Fibroblast of skin of right quadriceps (primary cell): ENCODE results near the gene KDM4B.
A peak's percentile ranks its signal among the peaks of the same experiment; 100 is the strongest.

Experiments
- DNase-seq: peaks from one replicate; pipeline ENCODE4 v3.0.0-alpha.2; 2013

KDM4B gene

DNA sequence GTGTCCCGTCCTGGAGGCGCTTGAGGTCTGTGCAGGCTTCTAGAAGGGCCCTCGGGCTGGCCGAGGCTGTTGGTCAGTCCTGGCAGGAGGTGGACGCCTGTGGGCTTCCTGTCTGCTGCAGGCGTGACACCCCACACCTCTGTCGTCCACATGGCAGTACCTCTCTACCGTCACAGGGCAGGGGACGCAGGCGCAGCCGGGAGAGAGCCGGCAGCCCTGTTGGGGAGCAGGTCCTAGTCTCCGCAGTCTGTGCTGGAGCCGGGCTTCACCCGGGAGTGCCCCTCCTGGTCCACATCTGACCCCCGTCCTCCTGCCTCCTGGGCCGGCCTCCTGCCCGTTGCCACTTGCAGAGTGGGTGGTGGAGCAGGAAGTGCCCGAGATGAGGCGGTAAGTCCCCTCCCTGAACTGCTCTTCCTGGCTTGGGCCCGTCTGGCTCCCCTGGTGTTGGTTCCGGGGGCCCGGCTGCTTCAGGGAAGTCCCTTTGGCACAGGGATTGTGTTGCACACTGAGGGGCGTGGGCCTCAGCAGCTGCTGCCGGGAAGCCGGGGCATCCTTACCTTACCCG is 106.0 kb downstream of the KDM4B start:
- DNase-seq, result no peak

DNA sequence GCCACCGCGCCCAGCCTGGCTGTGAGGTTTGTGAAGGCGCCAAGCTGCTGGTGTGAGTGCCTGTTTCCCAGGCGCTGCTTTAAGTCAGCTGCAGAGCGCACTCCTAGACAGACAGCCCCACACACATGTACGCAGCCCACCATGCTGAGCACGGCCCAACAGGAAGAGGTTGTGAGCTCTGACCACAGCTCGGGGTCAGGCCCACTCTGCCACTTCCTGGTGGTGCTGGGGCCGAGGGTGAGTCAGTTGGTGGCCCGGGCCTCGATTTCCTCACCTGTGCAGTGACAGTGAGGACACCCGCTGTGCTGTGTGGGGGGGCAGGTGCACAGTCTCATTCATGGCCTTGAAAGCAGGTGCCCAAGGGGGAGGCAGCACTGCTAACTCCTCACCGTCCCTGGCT is 106.7 kb downstream of the KDM4B start:
- no peak for DNase-seq

DNA sequence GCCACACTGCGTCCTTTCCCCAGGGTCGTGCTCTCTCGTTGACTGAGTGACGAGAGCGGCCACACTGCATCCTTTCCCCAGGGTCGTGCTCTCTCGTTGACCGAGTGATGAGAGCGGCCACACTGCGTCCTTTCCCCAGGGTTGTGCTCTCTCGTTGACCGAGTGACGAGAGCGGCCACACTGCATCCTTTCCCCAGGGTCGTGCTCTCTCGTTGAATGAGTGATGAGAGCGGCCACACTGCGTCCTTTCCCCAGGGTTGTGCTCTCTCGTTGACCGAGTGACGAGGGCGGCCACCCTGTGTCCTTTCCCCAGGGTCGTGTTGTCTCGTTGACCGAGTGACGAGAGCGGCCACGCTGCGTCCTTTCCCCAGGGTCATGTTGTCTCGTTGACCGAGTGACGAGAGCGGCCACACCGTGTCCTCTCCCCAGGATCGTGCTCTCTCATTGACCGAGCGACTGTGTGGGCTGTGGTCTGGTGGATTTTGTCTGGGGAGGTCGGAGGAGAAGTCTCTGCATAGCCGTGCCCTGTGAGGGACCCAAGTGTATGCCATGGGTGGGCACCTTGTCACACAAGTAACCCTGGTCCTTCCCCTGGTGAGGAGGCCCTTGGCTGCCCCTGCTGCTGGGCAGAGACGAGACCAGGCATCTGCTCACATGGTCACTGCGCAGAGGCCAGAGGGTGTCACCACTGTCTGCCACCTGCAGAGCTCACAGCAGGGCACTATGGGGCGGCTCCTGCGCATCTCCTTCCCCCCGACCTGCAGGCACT is 107.7 kb downstream of the KDM4B start:
- DNase-seq, result no peak

DNA sequence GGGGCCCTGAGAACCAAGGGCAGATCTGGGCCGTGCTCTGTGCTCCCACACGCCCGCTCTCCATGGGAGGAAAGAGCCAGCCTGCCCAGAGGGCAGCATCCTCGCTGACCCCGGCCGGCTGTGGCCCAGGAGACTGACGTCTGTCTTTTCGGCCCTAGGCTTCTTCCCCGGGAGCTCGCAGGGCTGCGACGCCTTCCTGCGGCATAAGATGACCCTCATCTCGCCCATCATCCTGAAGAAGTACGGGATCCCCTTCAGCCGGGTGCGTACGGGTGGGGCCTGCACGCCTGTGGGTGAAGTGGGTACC is 108.2 kb downstream of the KDM4B start:
- DNase-seq, result no peak

DNA sequence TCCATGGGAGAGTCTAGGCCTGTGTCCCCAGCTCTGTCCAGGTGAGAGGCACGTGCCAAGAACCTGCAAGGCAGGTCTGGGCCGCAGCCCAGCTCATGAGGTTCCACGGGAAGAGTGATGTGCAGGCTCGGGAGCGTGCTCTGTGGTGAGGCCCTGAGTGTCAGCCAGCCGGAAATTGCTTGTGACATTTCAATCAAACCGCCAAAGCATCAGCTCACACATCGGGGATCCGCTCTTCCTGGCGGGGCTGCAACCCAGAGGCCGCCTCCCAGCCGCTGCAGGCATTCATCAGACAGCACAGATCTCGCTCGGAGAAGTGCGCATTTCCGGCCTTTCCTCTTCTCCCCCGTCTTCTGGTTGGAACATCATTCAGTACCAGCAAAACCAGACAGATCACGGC is 109.3 kb downstream of the KDM4B start:
- no peak for DNase-seq

DNA sequence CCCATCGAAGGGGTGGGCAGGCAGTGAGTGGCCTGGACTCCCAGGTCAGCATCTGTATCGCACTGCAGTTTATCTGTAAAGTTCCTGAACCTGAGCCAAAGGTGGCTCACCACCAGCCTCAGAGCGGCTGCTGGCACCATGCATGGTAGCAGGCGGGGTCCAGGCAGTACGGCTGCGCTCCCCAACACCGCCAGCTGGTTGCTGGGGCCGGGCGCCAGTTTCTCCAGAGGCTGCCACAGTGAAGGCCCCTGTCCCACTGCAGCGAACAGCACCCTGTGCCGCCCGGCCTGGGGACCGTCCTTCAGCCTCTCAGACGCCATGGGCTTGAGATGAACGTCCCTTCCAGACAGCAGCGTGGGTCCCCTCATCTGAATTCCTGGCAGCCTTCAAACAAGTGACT is 109.8 kb downstream of the KDM4B start:
- DNase-seq, result no peak

DNA sequence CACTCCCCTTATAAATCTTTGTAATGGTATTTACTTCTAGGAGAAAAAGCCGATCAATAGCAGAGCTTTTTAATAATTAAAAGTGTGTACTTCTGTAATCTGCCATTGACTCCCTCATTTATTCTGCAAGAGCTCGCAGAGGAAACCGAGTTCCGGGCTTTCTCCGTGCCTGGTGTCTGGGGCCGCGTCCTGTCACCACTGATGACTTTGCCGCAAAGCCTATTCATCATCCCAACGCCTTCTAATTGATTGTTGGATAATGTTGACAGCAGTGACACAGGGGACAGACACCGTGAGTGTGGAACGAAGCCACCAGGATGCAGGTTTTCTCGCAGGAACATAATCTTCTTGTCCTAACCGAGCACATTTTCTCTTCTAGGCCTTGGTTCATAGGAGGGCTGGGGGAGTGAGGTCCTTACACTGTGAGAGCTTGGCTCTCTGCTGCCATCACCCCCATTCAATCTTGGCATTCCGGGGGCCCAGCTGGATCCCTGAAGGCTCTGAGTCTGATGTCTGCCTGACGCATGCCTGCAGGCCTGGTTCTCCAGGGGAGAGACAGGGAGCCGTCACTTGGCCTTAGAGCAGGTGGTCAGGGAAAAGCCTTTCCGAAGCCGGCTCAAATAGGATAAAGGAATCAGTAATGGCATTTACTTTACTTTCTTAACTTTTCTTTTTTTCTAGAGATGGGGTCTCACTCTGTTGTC is 110.3 kb downstream of the KDM4B start:
- DNase-seq, result no peak

DNA sequence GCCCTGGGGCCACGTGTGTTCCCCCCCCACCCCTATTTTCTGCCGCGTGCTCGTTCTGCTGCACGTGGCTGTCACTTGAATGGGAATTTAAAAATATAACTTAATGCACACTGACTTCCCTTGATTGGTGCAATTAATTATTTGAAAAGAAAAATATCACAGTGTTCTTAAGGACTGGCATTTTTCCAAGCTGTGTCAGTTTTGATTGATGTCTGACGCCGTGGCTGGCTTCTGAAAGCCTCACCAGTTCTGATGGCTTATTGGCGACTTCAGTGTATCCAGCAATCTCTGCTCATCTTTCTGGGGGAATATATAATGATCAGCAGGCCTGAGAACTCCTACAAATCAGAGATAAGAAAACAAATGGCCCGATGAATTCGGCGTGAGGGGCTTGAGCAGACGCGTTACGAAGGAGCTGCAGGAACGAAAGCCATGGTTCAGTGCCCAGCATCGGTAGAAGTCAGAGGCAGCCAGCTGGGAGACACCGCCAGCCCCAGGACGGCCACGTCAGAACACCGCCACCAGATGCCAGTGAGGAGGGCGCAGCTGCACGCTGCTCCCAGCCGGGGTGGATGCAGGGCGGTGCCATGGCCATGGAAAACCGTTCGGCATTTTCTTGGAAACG is 111.2 kb downstream of the KDM4B start:
- DNase-seq, result no peak

DNA sequence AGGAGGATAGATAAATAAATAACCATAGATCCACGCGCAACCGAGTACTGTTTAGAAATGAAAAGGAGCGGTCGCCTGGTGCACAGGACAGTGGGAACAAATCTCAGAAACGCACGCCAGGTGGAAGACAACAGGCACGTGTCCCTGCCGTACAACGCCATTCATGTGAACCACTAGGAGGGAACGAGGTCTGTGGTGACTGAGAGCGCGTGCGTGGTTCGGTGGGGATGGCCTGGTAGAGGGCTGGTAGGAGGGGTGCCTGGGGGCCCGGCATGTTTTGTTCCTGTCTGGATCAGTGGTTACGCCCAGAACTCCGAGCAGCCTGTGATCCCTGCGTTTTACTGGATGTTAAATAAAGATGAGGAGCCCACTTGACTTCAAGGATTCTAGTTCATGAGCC is 111.9 kb downstream of the KDM4B start:
- DNase-seq, result no peak

DNA sequence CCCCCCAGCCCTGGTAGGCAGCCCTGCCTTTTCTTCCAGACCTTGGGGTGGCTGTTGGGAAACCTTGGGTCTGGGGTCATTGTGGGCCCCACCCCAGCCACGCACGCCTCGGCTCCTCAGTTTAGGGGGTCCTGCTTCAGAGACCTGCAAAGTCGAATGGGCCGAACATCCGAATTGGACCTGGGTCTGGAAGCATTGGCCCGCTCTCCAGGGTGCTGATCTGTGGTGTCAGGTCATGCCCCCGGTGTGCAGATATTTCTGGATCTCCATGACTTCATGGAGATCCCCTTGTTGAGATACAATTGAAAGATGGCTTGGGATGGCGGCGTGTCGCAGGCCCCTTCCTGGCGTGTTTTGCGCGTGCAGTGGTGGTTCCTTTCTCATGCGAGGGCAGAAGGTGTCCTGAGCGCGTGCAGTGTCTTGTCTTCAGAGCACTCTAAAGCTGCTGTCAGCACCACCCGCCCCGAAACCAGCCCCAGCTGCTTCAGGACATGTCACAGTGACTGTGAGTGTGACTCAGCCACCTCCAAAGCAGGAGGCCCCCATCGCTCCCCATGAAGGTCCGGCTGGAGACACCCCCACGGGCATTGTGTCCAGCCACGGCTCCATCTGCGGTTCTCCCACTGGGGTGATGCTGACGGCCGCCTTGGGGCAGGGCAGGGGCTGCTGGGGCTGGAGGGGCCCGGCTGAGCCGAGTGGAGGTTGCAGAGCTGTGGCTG is 112.7 kb downstream of the KDM4B start:
- no peak for DNase-seq

DNA sequence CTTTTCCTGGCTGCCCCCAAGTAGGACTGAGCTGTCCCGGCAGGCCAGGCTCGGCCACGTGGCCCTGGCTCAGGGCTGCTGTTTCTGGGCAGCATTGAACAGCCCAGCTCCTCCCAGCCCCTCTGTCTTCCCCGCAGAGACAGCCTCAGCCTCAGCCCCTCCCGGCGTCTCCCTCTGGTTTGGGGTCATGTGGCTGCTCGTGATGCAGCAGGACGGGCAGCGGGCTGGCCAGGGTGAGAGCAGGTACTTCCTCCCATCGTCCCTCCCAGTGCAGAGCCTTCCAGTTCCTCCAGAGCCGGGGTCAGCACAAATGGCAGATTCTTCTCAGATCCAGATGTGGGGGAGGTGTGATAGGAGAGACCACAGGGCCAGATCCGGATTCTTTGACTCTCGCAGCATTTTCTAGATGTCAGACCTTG is 114.6 kb downstream of the KDM4B start:
- no peak for DNase-seq

DNA sequence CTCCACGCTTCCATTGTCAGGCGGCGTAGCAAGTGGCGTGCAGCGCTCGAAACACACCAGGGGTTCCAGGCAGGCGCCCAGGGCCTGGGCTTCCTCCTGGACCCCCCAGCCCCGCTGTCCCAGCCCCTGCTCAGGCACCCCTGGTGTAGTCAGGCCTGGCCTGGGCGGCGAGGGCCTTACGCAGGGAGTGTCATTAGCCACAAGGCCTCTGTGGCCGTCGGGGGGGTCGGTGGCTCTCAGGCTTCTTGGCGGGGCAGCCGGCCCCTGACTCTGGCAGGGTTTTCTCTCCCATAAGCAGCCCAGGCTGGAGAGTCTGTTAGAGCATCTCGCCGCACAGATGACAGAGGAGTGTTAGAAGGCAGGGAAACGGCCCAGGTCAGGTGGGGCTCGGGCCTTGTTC is 116.7 kb downstream of the KDM4B start:
- DNase-seq, result no peak

DNA sequence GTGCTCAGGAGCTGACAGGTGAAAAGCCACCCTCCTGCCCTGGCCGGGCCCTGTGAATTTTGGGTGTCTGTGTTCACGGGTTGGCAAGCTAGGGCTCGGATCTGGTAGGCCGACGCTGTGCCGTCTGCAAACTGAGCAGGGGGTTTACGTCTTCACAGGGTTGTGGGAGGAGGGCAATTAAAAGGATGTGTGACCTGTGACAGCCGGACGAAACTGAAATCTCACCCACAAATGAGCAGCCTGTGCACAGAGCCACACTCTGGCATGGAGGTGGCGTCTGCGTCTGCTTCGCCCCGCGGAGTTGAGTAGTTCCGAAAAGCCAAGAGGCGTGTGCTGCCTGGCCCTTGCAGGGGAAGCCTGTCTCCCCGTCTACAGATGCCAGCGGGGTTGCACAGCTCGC is 117.3 kb downstream of the KDM4B start:
- DNase-seq, result no peak

DNA sequence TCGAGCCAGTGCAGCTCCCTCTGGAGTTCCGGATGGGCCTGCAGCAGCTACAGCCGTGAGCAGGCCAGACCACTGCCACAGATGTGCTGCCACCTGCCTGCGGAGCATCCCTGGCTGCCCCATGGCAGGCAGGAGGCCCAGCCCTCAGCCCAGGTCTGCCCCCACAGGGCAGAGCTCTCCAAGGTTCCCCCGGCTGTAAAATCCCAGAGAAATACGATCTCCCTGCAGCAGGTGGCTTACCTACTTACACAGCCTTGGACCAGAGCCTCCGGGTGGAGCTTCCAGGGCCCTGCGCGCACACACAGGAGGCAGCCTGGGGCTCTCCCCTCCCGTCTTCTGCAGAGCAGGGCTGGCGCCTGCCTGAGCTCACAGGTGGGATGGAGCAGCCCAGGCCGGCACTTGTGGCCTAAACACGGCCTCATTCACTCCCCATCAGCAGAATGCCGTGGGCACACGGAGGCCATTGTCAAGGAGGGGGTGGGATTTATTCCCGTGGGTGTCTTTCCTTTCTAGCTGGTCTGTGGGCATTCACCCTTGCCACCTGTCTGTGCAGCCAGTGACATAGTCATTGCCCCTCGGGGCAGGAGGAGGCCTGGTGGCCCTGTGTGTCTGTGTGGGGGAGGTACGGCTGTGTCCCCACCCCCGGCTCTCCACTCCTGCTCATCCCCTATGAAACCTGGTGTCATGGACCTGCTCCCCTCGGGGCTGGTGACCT is 118.0 kb downstream of the KDM4B start:
- no peak for DNase-seq

DNA sequence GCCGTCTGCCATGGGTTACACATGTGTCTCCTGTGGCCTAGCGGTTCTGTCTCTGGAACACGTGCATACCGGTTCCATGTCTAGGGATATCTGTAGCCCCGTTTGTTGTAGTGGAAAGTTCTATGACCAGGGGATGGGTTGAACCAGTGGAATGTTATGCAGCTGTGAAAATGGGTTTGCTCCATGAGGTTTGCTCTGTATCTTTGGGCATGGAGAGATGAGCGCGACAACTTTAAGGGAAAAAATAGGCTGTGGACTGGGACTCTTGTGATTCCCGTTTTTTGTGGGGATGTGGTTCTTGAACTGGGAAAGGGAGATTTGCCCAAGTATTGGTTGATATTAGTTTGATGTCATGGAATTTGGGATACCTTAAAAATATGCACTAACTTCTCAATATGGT is 120.4 kb downstream of the KDM4B start:
- no peak for DNase-seq

DNA sequence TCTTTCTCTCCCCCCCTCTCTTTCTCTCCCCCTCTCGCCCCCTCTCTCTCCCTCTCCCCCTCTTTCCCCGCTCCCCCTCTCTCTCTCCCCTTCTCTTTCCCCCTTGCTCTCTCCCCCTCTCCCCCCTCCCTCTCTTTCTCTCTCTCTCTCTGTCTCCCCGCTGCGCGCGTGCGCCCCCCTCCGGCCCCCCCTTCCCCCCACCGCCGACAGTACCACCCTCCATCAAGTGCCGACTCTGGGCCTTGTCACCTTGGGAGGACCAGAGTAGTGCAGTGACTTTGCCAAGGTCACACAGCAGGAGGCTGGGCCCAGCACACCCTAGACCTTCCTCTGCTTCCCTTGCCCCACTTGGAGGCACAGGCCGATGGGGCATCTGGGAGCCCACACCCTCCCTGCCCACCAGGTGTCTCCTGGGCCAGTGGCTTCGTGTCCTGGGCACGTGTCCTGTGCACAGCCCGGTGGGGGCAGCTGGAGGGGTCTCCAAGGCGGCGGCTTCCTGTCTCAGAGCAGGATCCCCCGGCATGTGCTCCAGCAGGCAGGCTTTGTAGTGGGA is 121.6 kb downstream of the KDM4B start:
- no peak for DNase-seq

DNA sequence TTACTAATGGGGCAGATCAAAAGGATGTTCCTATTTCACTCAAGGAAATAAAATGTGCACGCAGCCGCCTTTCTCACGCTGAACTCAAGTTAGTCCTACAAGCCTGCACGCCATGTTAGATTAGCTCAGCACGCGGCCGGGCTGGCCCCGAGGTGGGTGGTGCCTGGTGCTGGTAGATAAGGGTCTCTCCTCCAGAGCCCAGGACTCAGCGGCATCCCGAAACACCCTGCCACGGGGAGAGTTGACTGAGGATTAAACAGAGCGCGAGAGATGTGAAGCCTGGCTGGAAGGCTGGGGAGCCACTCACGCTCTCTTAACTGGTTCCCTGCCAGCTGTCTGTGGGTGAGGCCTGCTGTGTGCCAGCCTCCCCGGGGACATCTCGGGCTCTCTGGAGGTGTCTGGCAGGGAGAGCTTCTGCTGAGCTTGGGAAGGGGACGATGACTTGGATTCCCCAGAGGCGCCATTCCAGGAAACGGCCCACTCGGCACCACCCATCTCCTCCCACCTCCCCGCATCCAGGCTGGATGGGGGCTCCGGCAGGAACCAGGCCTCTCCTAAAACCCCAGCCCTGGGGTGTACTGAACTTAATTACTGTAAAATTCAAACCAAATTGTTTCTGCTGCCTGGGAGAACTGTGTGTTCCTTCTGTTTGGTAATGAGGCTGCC is 122.2 kb downstream of the KDM4B start:
- peak; percentile 72 for DNase-seq

DNA sequence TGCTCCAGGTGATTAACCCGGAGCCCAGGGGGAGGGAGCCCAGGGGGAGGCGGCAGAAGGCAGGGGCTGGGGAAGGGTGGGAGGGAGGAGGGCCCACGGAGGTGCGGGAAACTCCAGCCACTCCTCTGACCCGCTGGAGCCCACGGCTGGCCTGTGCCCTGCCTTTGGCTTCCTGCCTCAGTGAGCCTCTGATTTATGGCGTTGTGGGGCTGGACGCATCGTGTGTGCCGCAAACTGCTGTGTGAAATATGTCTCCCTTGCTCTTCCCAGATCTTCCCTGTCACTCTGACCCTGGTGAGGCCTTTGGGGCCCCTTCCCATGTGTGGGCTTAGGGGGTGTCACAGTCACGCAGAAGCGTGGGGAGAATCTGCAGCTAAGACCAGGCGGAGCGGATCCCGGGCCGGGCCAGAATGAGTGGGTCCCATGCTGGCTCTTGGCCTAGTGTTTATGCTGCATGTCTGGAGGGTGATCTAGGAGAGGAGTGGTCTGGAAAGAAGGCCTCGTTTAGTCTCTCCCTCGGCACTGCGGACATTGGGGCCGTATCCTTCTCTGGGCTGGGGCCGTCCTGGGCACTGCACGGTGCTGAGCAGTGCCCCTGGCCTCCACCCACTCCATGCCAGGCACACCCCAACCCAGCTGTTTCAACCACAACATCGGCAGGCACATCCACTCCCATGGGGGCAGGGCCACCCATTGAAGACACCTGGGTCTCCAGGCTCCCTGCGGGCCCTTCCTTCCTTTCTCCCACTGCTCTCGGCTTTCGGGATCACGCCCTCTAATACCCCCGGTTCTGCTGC is 123.0 kb downstream of the KDM4B start:
- no peak for DNase-seq

DNA sequence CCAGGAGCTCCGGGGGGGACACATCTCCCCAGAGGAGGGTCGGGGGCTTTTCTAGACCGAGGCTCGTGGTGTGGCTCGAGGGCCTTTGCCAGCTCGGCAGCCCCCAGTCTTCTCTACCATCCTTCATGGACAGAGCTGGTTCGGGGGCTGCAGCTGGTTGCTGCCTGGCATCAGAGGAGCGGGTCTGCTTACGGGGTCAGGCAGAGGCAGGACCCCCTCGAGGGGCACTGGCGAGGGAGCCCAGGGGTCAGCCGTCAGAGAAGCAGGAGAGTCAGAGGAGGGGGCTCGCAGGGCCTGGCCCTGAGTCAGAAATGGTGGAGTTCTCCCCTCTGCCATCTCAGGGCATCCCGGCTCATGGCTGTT is 123.5 kb downstream of the KDM4B start:
- no peak for DNase-seq

DNA sequence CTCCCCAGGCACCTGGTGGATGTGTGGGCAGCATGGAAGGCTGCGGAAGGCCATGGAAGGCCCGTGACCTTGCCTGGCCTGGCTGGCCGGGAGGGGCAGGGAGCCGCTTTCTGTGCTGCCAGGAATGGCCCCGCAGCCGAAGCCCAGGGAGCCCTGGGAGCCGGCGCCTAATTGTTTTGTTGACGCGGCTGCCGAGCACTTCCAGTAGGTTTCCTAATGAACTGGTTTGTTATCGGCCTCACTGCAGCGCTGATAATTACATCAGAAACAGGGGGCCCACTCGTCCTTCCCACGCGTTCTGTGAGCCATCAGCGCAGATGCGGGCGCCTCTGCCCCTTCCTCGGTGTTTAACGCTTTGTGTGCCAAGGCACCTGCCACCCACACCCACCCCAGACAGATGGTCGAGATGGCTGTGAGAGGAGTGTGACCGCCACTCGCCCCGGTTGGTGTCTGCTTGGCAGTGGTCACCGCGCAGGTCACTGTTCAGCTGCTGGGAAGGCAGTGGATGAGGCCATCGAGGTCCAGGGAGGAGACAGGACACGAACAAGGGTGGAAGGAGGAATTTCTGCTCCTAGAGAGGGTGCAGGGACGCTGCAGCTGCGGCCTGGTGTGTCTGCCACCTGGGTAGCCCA is 124.5 kb downstream of the KDM4B start:
- DNase-seq, result no peak
